Transverse colon (tissue), 4 donors: ENCODE data around the gene SLC2A5. TPM values are rescaled to one million over a fixed set of nuclear protein-coding genes. Genes with fewer than 3 reads are reported as not detected.

Experiments
- DNase-seq: peaks from one replicate; pipeline ENCODE4 v3.0.0-alpha.2; 2019
- H3K27ac ChIP-seq, 4 donors: fragments of 200-600 bp; sonication (generic); 2 replicates each; pipeline ENCODE4 v1.5.1; 2016 to 2018; ENCODE audit warnings: inconsistent platforms in 4 of 4
- H3K27me3 ChIP-seq: fragments of 200-600 bp; sonication (generic); 2 replicates; pipeline ENCODE4 v1.5.1; 2017; ENCODE audit warnings: inconsistent platforms
- H3K36me3 ChIP-seq, 4 donors: fragments of 200-600 bp; sonication (generic); 2 replicates each; pipeline ENCODE4 v1.5.1; 2017 to 2019; ENCODE audit warnings: inconsistent platforms in 4 of 4
- H3K4me1 ChIP-seq, 4 donors: fragments of 200-600 bp; sonication (generic); 2 replicates each; pipeline ENCODE4 v1.5.1; 2017 to 2020; ENCODE audit warnings: inconsistent platforms in 4 of 4
- H3K4me3 ChIP-seq, 4 donors: fragments of 200-600 bp; sonication (generic); 1 replicate in 1 of 4; 2 replicates in 3 of 4; pipeline versions ENCODE4 v1.5.1 to v1.6.1; 2017 to 2019; ENCODE audit warnings: inconsistent platforms in 4 of 4
- H3K9me3 ChIP-seq, 2 donors: fragments of 200-600 bp; sonication (generic); 2 replicates each; pipeline ENCODE4 v1.5.1; 2017 to 2019; ENCODE audit warnings: inconsistent platforms in 2 of 2
- EP300 ChIP-seq: sonication (generic); formaldehyde crosslinking; IDR thresholded peaks from one replicate; pipeline ENCODE4 v1.6.1; 2017; ENCODE audit warnings: antibody characterized with exemption, low read depth
- POLR2A ChIP-seq: fragments of 450-650 bp; IDR thresholded peaks from one replicate; pipeline ENCODE4 v1.6.1; 2016; ENCODE audit warnings: antibody characterized with exemption, mild to moderate bottlenecking, moderate library complexity
- POLR2AphosphoS5 ChIP-seq, 3 donors: sonication (generic); formaldehyde crosslinking; IDR thresholded peaks; one replicate each; pipeline ENCODE4 v1.6.1; 2016; ENCODE audit warnings: antibody characterized with exemption in 3 of 3
- WGBS, 2 donors: methylation state at CpG; one replicate each; pipeline ENCODE4 v1.1.5; 2018; ENCODE audit warnings: low coverage in 1 of 2; 5-methylcytosine and 5-hydroxymethylcytosine counted together
- in situ Hi-C, 4 donors: fragments of 200-750 bp; cut with MboI; loops; one replicate each; pipeline versions ENCODE4 v1.15.0 to v1.15.1; 2017; ENCODE audit warnings: low sequenced_read_pairs in 3 of 4, low pct_ligation_motif_present in 1 of 4, low pct_unique_long_range_greater_than_20kb in 1 of 4
- intact Hi-C: fragments of 100-400 bp; cut with DNase I; formaldehyde crosslinking; loops from one replicate; pipeline ENCODE4 v1.15.1; 2023; ENCODE audit warnings: low total_unique reads
- total RNA-seq, 4 donors: library from RNA; depleted of rRNA; stranded (reverse); fragments of >200 nt; gene quantifications; one replicate each; pipeline ENCODE4 v1.1.0, GENCODE V29; 2016
- TF ChIP-seq, protein P1 (sequence below), 5 experiments: fragments of 200-600 bp in 3 of 5; fragments of 450-650 bp in 2 of 5; sonication (generic) in 3 of 5; IDR thresholded peaks; 1 replicate in 2 of 5; 2 replicates in 3 of 5; pipeline ENCODE4 v1.5.1; 2016 to 2017; ENCODE audit warnings: antibody characterized with exemption in 5 of 5, inconsistent platforms in 3 of 5, mild to moderate bottlenecking in 2 of 5, moderate library complexity in 1 of 5

SLC2A5 gene
- total RNA-seq, 4 donors from 2014 or later = 5.9 to 21.3 (median 13.3) TPM

DNA sequence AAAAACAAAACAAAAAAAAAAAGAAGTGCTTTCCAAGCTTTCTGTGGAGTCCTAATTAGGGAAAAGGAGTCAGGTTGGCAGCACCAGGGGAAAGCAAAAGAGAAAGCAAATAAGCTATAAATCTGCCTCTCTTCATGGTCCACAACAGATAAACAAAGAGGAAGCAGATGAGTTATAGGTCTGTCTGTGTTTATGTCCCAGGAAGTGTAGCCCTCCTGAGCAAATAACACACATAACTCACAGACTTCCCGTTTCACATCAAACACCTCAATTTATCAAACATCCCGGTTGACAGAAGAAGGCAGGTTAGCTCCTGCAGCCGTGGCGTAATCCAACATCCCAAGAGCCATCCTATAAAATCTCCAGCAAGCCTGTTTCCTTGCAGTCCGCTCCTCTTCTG, 5.6 kb upstream of the SLC2A5 start:
- WGBS, 2 donors = 20 to 37% methylated on average over 2 to 5 of the region's 5 CpGs
- H3K27me3 ChIP-seq = no peaks in the 10 kb centered on the region
- no peaks in the 10 kb centered on the region for H3K9me3 ChIP-seq
- no peak for TF ChIP-seq POLR2A
- peak in 1 of 3 donors; percentile 53 for TF ChIP-seq POLR2AphosphoS5 (IDR thresholded peaks at IDR 0.05)
- peaks cover 9 to 38% (median 12%) of the 10 kb centered on the region in 4 donors for H3K4me1 ChIP-seq
- H3K4me3 ChIP-seq = no peak overlapping the region
- no peak for DNase-seq
- intact Hi-C loops = no loop called here
- H3K36me3 ChIP-seq = no peaks in the 10 kb centered on the region
- H3K27ac ChIP-seq = peak overlapping the region in 2 of 4 donors; percentile 2 to 40
- in situ Hi-C loops = no loop called here

DNA sequence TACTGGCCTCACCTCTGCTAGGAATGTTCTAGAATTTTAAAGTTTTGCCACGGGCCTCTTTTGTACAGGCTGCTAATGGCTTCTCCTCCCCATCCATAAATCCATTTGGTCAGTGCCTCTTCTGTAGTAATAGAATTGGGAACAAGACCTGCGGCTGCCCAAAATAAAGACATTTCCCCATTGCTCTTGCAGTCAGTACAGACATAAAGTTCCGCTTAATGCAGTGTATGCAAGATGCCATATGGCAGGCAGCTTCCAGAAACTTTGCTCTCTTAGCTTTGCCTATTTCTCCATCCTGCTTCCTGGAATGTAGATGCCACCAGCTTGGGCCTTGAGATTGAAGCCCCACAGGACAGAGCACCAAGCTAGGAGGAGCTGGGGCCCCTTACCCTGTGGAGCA, 3.7 kb upstream of the SLC2A5 start:
- WGBS, 2 donors = 60 to 83% methylated on average over 1 to 3 of the region's 3 CpGs
- no peak for DNase-seq
- Histone ChIP-seq H3K9me3 (no peaks in the 10 kb centered on the region), H3K27ac (peak overlapping the region in 1 of 4 donors; percentile 19), H3K4me1 (peaks cover 14 to 41% (median 17%) of the 10 kb centered on the region in 4 donors), H3K36me3 (no peaks in the 10 kb centered on the region), H3K27me3 (no peaks in the 10 kb centered on the region), H3K4me3 (no peak overlapping the region)
- no peak for TF ChIP-seq EP300
- in situ Hi-C loops (no loop called here), intact Hi-C loops (no loop called here)

DNA sequence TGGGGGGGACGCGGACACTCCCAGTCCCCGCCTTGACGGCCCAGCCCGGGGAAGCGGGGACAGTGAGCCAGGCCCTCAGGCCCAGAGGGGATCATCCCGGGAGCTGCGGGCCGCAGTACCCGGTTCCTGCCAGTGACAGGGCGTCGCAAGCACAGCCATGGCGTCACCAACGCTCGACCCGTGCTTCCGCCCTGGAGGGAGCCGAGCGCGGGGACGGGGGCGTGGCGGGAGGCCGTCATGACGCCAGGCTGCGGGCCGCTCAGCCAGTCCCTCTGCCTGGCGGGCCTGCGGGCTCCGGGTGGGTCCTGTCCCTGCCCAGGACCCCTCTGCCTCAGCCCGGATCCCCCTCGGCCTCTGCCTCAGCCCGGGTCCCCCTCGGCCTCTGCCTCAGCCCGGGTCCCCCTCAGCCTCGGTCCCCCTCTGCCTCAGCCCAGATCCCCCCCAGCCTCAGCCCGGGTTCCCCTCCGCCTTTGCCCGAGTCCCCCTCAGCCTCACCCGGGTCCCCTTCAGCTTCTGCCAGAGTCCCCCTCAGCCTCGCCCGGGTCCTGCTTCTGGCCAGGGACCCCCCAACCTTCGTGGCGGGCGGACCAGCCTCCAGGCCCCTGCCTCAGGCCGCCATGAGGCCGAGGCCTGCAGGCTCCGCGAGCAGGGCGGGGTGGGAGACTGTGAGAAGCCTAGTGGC, 2.3 kb upstream of the SLC2A5 start:
- DNase-seq = no peak
- peaks cover 14 to 36% (median 17%) of the 10 kb centered on the region in 4 donors for H3K4me1 ChIP-seq
- TF ChIP-seq, protein P1, sequence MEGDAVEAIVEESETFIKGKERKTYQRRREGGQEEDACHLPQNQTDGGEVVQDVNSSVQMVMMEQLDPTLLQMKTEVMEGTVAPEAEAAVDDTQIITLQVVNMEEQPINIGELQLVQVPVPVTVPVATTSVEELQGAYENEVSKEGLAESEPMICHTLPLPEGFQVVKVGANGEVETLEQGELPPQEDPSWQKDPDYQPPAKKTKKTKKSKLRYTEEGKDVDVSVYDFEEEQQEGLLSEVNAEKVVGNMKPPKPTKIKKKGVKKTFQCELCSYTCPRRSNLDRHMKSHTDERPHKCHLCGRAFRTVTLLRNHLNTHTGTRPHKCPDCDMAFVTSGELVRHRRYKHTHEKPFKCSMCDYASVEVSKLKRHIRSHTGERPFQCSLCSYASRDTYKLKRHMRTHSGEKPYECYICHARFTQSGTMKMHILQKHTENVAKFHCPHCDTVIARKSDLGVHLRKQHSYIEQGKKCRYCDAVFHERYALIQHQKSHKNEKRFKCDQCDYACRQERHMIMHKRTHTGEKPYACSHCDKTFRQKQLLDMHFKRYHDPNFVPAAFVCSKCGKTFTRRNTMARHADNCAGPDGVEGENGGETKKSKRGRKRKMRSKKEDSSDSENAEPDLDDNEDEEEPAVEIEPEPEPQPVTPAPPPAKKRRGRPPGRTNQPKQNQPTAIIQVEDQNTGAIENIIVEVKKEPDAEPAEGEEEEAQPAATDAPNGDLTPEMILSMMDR (IDR thresholded peaks at IDR 0.05) = no peak
- TF ChIP-seq POLR2A (no peak), EP300 (no peak), POLR2AphosphoS5 (IDR thresholded peaks at IDR 0.05) (no peak)
- peak overlapping the region in 1 of 4 donors; percentile 80 for H3K27ac ChIP-seq
- no peaks in the 10 kb centered on the region for H3K36me3 ChIP-seq
- no peaks in the 10 kb centered on the region for H3K27me3 ChIP-seq
- in situ Hi-C loops (no loop called here), intact Hi-C loops (no loop called here)
- no peaks in the 10 kb centered on the region for H3K9me3 ChIP-seq
- no peak overlapping the region for H3K4me3 ChIP-seq
- WGBS, 2 donors = 92% methylated on average over 24 of the region's 50 CpGs; no CpG with 5 or more reads in 1 of the 2 donors

DNA sequence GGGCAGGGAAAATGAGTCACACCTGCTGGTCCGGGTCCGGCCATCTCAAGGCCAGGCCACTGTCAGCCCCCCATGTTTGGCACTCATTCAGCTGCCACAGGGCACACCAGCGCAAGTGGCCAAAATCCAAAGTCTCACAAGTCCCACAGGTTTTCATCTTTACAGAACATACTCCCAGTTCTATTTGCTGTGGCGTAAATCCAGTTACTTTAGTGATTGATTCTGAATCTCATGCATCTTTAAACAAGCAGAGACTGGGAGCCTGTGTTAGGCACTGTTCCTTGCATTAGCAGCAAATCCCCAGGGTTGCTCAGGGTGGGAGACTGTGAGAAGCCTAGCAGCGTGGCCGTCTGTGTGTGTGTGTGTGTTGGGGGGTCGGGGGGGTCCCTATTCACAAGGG, 1.1 kb upstream of the SLC2A5 start:
- no peaks in the 10 kb centered on the region for H3K9me3 ChIP-seq
- TF ChIP-seq EP300 = no peak
- no peak for TF ChIP-seq POLR2A
- TF ChIP-seq POLR2AphosphoS5 (IDR thresholded peaks at IDR 0.05) = no peak
- TF ChIP-seq, protein P1 (IDR thresholded peaks at IDR 0.05) = no peak
- DNase-seq = no peak
- no peak overlapping the region for H3K4me3 ChIP-seq
- intact Hi-C loops = no loop called here
- no peaks in the 10 kb centered on the region for H3K27me3 ChIP-seq
- H3K27ac ChIP-seq = peak overlapping the region in 3 of 4 donors; percentile 75 to 80 (median 76)
- WGBS, 2 donors = 51% methylated on average over 7 of the region's 7 CpGs; no CpG with 5 or more reads in 1 of the 2 donors
- H3K36me3 ChIP-seq = no peaks in the 10 kb centered on the region
- H3K4me1 ChIP-seq = peaks cover 14 to 34% (median 17%) of the 10 kb centered on the region in 4 donors
- in situ Hi-C loops = no loop called here

DNA sequence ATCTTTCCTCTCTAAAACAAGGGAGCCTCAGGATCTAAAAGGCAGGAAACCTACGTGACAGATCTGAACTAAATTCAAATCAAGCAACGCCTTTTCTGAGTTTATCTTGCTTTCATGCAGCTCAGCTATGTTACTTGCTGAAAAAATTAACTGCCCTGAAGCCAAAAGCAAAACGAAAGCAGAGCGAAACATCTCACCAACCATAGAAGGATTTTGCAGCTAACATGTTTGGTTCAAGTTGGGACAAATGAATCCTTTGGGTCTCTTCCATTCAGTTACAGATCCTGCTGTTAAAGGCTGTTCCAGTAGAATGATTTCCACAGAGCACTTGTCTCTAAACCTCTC, 482 bp downstream of the SLC2A5 start:
- no peak for DNase-seq
- Histone ChIP-seq H3K4me1 (peaks cover 22 to 38% (median 27%) of the 10 kb centered on the region in 4 donors), H3K9me3 (no peaks in the 10 kb centered on the region), H3K27ac (peak overlapping the region; percentile 59 to 80 (median 76)), H3K36me3 (no peaks in the 10 kb centered on the region), H3K27me3 (no peaks in the 10 kb centered on the region), H3K4me3 (peak overlapping the region in 3 of 4 donors; percentile 7 to 21 (median 11))
- in situ Hi-C loops = no loop called here
- TF ChIP-seq POLR2A = no peak
- TF ChIP-seq EP300 = no peak
- TF ChIP-seq POLR2AphosphoS5 (IDR thresholded peaks at IDR 0.05) = no peak
- TF ChIP-seq, protein P1 (IDR thresholded peaks at IDR 0.05) = no peak
- 17 to 18% methylated on average over 4 of the region's 4 CpGs for WGBS, 2 donors
- intact Hi-C loops = no loop called here
